ENCODE measurements around the gene ARHGAP25. TPM values are rescaled to one million over a fixed set of nuclear protein-coding genes. Genes with fewer than 3 reads are reported as not detected.

Gene ARHGAP25
- total and polyA plus RNA-seq, 2 experiments from 2014 or later: 1.9 to 2.0 TPM

GRCh38 chr2:68847751-68848150 lies 113.1 kb downstream of the ARHGAP25 start (continued):
- TF ChIP-seq EZH2 (IDR thresholded peaks at IDR 0.05; ENCODE audit: low read depth, unreplicated experiment) (no peak), REST (IDR thresholded peaks at IDR 0.05; ENCODE audit: unreplicated experiment) (no peak)

- Histone ChIP-seq H4K20me1 (replicated peaks; ENCODE audit: insufficient read depth) (no peaks in the 10 kb centered on the region), H3K4me3 (no peak overlapping the region), H3K79me2 (replicated peaks; ENCODE audit: insufficient read depth) (no peaks in the 10 kb centered on the region), H3K27ac (ENCODE audit: low read depth) (no peak overlapping the region), H3K4me2 (no peak overlapping the region), H3K4me1 (ENCODE audit: insufficient read depth) (no peaks in the 10 kb centered on the region), H2AFZ (peak overlapping the region; percentile 69), H3K36me3 (ENCODE audit: insufficient read depth) (no peaks in the 10 kb centered on the region), H3K9me2 (ENCODE audit: insufficient read depth) (no peaks in the 10 kb centered on the region), H3F3A (replicated peaks; ENCODE audit: low read depth) (no peaks in the 10 kb centered on the region), H3K27me3 (ENCODE audit: insufficient read depth) (no peaks in the 10 kb centered on the region)
- Mint-ChIP-seq H3K27ac (no peak overlapping the region), H3K27me3 (ENCODE audit: insufficient read depth, low read depth, poor library complexity) (peaks cover under 1% of the 10 kb centered on the region), H3K4me3 (no peak overlapping the region), H3K36me3 (ENCODE audit: low read depth) (no peaks in the 10 kb centered on the region), H3K4me1 (peaks cover 4% of the 10 kb centered on the region; the same call in 1 of the 3 replicates), H3K9me3 (no peaks in the 10 kb centered on the region)
- ATAC-seq (no peak), DNase-seq (ENCODE audit: low spot score) (no peak)
- no peak for TF ChIP-seq ZNF114 (CRISPR knock-in tag; IDR thresholded peaks at IDR 0.05)
- TF ChIP-seq EZH2phosphoT487 (IDR thresholded peaks at IDR 0.05; ENCODE audit: unreplicated experiment): no peak
- TF ChIP-seq STAT1 (IDR thresholded peaks at IDR 0.05; ENCODE audit: unreplicated experiment): no peak
- no peak for TF ChIP-seq CTCF (conservative IDR thresholded peaks at IDR 0.05; ENCODE audit: low read depth in 2 of 2)
- no peak for TF ChIP-seq JUNB (IDR thresholded peaks at IDR 0.05; ENCODE audit: unreplicated experiment)
- TF ChIP-seq POLR2AphosphoS5 (IDR thresholded peaks at IDR 0.05; ENCODE audit: low read depth): no peak
- TF ChIP-seq ZNF331 (CRISPR knock-in tag; IDR thresholded peaks at IDR 0.05; ENCODE audit: low read depth): no peak
- no peak for TF ChIP-seq NANOG (IDR thresholded peaks at IDR 0.05; ENCODE audit: borderline replicate concordance)
- no peak for TF ChIP-seq CREB1 (CRISPR knock-in tag; IDR thresholded peaks at IDR 0.05; ENCODE audit: low read depth)
- TF ChIP-seq REST (IDR thresholded peaks at IDR 0.05; ENCODE audit: unreplicated experiment): no peak
- no peak for TF ChIP-seq ETS1 (IDR thresholded peaks at IDR 0.05)
Observed at GRCh38 chr2:68849579-68850030, 115.0 kb downstream of the ARHGAP25 start.
